NCI-H2171 treated with DMSO at 0.1 percent for 48 hours (cell line): Measurements from ENCODE around the gene TAAR2.
"Not testable (repeated sequence)": the region's sequence is repeated elsewhere in the genome, so short reads cannot be mapped to it uniquely, and the experiment has no call there.

Experiments used
- DNase-seq: peaks from one replicate; lab custom pipeline; 2025; lab: John Stamatoyannopoulos, UW

TAAR2 gene

DNA sequence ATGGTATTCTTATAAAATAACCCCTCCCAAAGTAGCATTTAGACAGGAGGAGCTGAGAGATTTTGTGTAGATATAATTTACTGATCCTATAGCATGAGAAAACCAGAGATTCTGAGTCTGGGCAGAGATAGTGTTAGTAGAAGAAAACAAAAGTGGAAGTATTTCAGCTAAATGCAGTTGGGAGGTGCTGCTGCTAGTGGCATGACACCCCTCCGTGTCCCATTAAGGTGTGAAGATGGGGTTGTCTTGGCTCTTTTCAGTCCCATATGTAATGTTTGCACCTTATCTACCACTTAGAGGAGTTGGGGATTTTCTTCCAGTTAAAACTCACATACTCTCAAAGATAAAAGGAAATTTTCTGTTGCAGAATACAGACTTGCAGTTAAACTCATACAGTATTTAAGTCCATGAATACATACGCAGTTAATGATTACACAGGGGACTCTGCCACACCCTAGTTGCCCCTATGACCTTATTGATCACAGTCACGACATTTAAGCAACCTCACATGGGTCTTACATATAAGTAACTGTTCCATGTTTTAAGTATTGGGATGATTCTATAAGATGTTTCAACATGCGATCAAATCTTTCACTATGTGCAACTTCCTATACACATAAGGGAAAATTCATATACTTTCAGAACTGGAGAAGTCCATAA lies 11.5 kb downstream of the TAAR2 start:
- DNase-seq, result no peak

DNA sequence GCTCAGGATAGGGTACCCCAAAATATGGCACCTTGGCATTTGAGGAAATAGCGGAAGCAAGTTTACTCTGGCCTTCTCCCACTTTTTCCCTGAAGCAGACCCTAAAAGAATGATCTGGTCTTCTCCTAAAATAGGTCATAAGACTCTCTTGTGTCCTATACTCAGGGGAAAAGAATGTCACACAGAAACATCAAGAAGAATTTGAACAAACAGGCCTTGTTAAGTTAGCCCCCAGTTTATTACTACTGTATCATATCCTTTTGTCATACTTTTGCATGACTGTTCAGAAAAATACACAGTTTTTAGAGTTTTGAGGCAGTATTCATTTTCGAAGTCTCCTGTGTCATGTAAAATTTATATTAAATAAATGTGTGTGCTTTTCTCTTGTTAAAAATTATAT lies 12.5 kb downstream of the TAAR2 start:
- DNase-seq, result no peak

DNA sequence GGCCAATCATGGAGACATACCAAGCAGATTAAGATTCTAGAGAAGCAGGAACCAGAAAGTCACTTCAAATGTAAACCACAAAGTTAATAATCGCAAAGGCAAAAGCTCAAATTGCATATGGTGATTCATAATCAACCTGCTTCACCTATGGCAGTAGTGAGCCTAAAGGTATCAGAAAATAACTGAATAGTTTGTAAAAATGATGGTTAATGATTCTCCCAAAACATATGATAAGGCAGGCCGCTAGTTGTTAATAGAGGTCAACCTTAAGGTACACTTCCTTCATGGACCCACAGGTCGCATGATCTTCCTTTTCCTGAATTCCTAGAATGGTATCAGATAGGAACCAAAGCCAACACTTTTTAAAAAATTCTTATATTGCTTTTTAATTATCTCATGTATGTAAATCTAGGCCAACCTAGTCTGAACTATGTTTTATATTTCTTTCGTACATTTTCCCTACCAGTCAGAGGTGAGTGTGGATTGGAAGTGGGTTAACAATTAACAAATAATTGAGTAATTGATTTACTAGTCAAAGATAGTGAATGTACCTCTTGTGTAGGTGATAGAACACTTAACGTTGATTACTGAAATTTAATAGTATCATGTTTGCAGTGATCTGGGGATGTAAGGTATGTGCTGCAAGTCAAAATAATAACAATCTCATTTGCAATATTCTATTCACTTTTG lies 16.4 kb downstream of the TAAR2 start:
- DNase-seq, result no peak

DNA sequence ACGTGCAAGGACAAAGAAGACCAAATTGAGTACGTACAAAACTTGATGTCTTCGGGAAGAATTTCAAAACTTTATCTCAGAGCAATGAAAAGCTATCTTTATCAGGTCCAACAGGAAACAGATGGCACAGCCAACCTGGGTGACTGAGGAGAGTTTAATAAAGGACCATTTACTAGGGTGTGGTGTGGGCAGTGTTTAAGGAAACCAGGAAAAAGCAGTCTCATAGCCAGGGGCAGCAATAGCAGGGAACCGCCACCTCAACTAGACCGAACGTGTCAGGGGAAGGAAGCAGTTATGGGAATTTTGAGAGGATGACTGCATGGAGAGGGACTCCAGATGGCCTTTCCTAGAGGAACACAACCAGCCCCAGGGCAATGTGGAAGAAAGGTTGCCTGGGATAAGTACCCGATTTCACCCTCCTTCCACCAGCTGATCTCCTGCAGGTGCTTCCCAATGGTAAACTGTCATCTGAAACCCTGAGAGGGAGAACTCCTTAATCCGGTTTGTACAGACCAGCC lies 19.4 kb downstream of the TAAR2 start:
- DNase-seq, result no peak

DNA sequence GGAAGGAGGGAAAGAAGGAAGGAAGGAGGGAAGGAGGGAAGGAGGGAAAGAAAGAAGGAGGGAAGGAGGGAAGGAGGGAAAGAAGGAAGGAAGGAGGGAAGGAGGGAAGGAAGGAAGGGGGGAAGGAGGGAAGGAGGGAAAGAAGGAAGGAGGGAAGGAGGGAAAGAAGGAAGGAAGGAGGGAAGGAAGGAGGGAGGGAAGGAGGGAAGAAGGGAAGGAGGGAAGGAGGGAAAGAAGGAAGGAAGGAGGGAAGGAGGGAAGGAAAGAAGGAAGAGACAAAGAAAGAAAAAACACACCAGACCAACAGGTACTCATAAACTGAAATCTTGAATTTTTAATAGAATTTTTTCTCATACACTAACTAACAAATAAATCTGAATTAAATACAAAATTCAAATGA lies 23.2 kb downstream of the TAAR2 start:
- not testable (repeated sequence) for DNase-seq

DNA sequence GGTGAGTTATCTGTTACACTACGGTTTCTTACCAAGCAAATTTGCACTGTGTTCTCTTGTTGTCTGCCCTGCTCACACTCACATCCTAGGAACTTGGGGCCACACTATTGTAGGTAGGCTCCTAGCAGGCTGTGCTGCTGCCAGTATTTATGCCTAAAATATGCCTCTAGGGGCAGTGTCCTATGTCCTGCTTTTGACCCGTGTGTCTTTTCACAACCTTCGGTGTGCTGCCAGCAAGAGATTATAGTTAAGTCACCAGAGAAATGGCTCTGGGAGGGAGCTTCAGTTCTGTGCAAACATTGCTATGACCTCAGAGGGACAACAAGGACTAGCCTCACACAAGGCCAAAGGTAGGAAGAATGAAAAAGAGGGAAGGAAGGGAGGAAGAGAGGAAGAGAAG lies 25.6 kb downstream of the TAAR2 start:
- no peak for DNase-seq

DNA sequence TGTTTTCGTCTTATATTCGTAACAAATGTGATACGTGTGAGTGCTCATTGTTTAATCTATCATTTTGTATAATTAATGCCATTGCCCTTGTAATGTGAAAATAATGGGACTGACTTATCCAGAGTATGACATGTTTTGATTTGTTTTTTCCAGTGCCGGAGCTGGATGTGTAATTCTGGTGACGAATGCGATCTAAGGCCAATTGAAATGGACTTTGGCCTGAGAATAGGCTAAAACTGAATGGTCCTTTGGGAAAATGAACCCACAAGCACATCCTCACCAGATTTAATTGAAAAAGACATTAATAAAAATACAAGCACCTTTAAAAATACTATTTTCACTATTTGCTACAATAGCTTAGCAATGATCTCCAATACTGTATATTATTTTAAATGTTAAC lies 27.9 kb downstream of the TAAR2 start:
- no peak for DNase-seq

DNA sequence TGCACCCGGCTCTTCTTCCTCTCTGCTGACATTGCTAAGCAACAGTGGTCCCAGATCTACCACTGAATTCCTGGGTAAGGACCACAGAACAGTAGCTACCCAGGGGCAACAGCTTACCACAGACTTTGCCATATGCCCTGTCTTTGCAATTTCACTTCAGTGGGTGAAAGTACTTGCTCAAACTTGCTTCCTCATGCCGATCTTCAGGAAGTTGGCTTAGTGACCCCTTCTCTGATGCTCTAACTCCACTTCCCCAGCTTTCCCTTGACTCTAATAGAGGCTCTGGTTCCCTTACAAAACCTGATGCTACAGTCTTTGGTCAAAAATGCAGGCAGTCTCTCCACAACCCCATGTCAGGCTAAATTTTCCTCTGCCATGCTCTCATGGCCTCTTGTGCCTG lies 31.2 kb downstream of the TAAR2 start:
- no peak for DNase-seq

DNA sequence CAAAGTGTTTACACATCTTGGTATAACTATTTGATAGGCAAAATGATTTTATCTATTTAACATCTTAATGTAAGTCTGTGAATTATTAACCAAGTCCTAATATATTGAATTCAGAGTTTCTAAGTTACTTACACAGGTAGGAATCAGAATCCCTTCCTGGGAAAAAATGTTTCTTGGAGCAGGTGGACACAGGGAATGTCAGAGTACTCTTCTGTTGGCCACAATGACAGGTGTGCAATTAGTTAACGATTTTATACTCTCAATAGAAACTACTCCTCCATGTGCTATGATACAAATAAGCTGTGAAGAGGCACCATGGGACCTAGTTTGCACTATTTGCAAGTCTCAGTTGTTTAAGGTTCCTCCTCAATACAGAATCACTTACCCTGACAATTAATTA lies 33.7 kb downstream of the TAAR2 start:
- no peak for DNase-seq

DNA sequence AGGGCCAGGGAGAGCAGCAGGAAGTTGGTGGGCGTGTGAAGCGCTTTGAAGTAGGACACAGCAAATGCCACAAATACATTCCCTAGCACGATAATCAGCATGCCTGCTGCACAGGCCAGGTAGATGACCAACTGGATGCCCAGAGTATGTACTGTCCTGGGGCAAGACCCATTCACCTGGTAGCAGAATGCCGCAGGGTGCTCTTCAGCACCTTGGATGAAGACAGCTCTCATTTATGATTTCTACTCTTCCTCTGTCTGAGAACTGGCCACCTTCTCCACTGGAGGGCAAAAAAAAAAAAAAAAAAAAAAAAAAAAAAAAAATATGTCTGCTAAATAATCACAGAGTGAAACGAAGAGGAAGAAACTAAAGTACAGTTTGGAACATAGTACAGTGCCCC lies 34.6 kb downstream of the TAAR2 start, which contains the start of gene TAAR5:
TSS of gene TAAR5 (minus strand) at position 288 of the 400 bp plus-strand sequence. CDS start at position 233, 55 bp downstream.
- no peak for DNase-seq

DNA sequence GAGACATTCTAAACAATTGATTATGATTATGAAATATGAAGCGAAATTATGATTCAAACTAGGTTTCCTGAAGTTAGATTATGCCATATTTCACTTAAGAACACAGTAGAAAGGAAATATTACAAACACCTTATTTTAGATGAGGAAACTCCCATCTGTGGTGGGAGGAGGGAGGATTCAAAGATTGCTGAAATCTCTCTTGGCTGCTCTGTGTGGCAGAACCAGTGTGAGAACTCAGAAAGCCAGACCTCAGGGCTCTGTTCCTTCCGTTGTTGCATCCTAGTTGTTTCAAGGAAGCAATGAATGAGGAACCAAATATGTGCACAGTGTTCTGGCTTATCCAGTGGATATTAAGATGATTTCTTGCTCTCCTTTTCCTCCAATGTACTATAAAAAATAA lies 36.7 kb downstream of the TAAR2 start:
- no peak for DNase-seq

DNA sequence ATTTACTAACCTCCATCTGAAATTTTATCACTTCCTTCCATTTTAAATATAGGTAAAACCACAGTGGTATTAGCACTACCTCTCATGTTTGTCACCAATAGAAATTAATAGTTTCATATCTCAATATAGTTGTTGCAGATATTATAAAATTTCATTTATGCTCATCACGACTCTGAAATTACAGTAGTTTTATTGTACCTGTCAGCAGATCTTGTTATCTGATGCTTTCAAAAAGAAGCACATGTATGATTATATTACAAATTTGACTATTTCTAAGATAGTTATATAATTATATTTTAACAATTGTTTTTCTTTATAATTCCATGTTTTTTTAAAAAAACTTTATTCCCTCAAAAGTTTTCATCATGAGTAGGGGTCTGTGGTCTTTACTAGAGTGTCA lies 39.4 kb downstream of the TAAR2 start:
- no peak for DNase-seq

DNA sequence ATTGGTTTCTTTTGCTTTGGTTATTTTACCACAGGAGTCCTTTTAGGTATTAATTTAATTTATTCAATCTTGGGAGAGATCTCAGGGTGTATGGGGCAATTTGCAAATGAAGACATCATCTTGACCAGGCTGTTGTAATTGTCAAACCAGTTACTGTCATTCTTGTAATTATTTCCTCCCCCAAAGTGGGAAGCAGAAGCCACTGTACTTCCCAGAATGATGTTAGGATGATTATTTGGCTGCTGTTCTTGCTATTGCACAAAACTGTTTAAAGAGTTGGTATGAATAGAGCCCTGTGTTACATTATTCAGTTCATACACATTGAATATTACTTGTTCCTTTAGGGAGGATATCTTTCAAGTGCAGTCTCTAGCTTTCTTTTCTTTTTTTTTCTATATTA lies 52.3 kb downstream of the TAAR2 start:
- no peak for DNase-seq

DNA sequence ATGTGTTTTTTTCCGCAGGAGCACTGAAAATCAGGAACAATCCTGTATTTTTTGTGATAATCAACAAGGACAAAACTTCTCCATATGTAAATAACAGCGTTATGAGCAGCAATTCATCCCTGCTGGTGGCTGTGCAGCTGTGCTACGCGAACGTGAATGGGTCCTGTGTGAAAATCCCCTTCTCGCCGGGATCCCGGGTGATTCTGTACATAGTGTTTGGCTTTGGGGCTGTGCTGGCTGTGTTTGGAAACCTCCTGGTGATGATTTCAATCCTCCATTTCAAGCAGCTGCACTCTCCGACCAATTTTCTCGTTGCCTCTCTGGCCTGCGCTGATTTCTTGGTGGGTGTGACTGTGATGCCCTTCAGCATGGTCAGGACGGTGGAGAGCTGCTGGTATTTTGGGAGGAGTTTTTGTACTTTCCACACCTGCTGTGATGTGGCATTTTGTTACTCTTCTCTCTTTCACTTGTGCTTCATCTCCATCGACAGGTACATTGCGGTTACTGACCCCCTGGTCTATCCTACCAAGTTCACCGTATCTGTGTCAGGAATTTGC lies 53.8 kb downstream of the TAAR2 start, which contains the start of gene TAAR6:
TSS of gene TAAR6 (plus strand) at position 102 of the 557 bp plus-strand sequence. CDS start at position 102, 0 bp downstream.
- DNase-seq, result no peak

DNA sequence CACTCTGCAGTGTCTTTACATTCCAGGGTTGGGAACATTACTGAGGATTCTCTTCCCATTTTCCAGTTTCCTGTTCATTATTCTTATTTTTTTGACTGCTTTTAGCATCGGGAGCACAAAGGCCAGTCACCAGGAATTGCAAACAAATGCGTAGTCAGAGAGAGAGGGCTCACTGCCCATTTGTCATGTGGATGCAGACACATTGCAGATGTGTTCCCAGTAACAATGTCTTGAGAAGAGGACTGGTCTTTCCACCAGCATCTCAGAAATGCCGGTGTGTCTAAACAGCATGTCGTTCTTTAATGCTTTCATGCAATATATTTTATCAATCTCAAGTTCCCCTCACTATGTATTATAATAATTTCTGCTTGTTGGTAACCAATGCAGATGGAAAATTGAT lies 54.9 kb downstream of the TAAR2 start:
- no peak for DNase-seq

DNA sequence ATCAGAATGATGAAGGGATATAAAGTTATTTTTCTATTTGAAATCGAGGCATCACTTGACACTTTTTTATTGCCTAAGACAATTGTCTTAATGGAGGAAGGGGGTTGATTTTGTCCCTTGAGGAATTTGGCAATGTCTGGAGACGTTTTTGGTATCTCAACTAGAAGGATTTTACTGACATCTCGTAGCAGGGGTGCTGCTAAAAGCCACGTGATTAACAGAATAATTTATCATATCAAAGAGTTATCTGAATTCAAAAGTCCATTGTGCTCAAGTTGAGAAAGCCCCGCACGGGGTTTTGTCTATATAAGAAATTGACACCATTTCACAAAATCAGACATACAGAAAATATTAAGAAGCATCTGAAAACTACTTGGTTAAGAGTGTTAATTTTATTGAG lies 55.5 kb downstream of the TAAR2 start:
- no peak for DNase-seq

DNA sequence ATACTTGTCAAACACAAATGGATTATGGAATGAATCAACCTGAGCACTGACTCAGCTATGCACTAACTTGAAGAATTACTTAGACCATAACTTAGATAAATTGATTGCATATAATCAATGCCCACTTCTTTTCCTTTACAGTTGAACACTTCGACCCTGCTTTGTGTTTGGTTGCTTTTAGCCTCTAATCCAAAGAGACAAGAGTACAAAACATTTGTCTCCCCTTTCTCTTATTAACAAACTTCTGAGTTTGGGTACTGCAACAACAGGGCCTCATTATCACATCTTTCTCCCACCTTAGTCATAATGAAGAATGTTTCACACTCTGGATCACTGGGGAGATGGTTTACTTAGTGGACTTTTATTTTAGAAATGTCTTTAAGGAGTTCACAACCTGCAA lies 56.5 kb downstream of the TAAR2 start:
- DNase-seq, result no peak
